Activated naive CD4-positive, alpha-beta T cell treated with anti-CD3 and anti-CD28 coated beads, Interleukin-2, amount 10 ng/mL, durations not matched to agents 7 days and 5 days (primary cell): ENCODE measurements around the gene WWTR1.

ENCODE experiments used
- CTCF ChIA-PET: fragments of 350-600 bp; sonication (Branson Sonifier 250); formaldehyde crosslinking; loops from one replicate; lab custom pipeline; 2021; ENCODE audit warnings: antibody characterized with exemption; lab: Charles Lee
- DNase-seq: peaks from one replicate; pipeline ENCODE4 v3.0.0-alpha.2; 2020
- H3K27ac Mint-ChIP-seq: one replicate; pipeline ENCODE4 v1.8.0; 2021; ENCODE audit warnings: mild to moderate bottlenecking, moderate library complexity, mixed read lengths
- H3K27me3 Mint-ChIP-seq: one replicate; pipeline ENCODE4 v1.8.0; 2021; ENCODE audit warnings: mild to moderate bottlenecking, mixed read lengths
- H3K36me3 Mint-ChIP-seq: one replicate; pipeline ENCODE4 v1.8.0; 2021; ENCODE audit warnings: mixed read lengths
- H3K4me1 Mint-ChIP-seq: one replicate; pipeline ENCODE4 v1.8.0; 2021; ENCODE audit warnings: mixed read lengths
- H3K4me3 Mint-ChIP-seq: one replicate; pipeline ENCODE4 v1.8.0; 2021; ENCODE audit warnings: mild to moderate bottlenecking, moderate library complexity, mixed read lengths
- H3K9me3 Mint-ChIP-seq: one replicate; pipeline ENCODE4 v1.8.0; 2021; ENCODE audit warnings: mixed read lengths

WWTR1 gene

DNA sequence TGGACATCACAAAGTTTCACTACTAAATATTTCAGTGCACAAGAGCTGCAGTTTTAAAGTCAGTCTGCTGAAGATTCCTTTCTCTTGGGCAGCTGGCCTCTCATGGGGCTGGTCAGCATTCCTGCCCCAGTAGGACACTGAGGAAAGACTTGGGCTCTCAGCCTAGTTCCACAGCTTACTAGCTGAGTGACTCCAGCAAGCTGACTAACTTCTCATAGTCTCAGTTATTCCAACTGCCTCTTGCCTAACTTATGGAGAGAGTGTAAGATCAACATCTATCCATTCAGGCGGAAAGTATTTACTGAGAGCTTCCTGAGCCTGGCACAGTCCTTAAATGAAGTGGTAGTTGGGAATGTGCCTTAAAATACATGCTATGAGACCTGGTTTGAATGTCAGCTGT is 156.3 kb downstream of the WWTR1 start:
- CTCF ChIA-PET = no interaction called here
- H3K27ac Mint-ChIP-seq = no peak overlapping the region
- H3K4me1 Mint-ChIP-seq = no peaks in the 10 kb centered on the region
- DNase-seq = no peak
- no peaks in the 10 kb centered on the region for H3K36me3 Mint-ChIP-seq
- H3K27me3 Mint-ChIP-seq = peaks cover 20% of the 10 kb centered on the region
- no peak overlapping the region for H3K4me3 Mint-ChIP-seq
- no peaks in the 10 kb centered on the region for H3K9me3 Mint-ChIP-seq

DNA sequence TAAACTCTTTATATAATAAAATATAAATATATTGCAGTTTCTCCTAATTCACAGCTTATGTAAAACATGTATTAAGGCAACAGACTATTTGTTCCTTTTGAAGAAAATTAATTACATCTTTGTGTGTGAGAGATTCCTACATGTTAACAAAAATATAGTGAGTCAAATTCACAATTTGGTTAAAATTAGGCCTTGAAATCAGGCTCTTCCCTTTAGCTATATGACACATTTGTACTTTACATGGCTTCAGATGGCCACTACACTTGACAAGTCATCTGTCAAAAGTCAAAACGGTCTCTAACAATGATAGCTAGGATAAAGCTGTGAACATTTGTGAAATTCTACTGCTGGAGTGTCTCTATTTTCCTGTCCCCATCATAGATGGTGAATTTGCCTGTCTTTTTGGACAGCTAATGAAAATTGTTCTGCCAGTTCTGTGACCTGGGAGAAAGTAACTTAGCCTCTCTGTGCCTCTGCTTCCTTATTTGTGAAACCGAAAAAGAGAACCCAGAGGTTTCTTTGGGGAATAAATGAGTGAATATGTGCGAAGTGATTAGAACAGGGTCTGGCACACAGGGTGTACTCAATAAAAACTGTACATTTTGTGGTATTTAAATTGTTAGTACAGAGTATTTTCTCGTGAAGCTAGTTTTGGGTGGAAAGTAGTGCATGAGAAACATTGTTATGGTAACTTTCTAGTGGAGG is 159.7 kb downstream of the WWTR1 start:
- no peak overlapping the region for H3K27ac Mint-ChIP-seq
- no peaks in the 10 kb centered on the region for H3K9me3 Mint-ChIP-seq
- CTCF ChIA-PET = interaction anchor here (0.8 to 1.6 kb wide), 3 partner anchors 10 to 310 kb away, joined by 3 to 5 read pairs (median 3); no protein-coding TSS in a partner anchor
- H3K4me1 Mint-ChIP-seq = no peaks in the 10 kb centered on the region
- no peak overlapping the region for H3K4me3 Mint-ChIP-seq
- no peak for DNase-seq
- H3K27me3 Mint-ChIP-seq = peaks cover 33% of the 10 kb centered on the region
- no peaks in the 10 kb centered on the region for H3K36me3 Mint-ChIP-seq

DNA sequence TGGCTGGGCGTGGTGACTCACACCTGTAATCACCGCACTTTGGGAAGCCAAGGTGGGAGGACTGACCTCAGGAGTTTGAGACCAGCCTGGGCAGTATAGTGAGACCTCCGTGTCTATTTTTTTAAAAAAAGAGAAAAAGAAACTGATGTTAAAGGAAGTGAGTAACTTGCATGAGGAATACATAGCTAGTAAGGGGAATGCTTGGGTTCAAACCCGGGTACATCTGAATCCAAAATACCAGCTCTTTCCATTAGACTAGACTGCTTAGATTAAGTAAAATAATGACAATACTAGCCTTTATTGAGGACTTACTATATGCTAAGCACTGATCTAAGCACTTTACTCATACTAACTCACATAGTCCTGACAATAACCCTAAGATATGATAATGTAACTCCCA is 160.9 kb downstream of the WWTR1 start:
- H3K4me1 Mint-ChIP-seq = no peaks in the 10 kb centered on the region
- no peaks in the 10 kb centered on the region for H3K36me3 Mint-ChIP-seq
- DNase-seq = no peak
- no peak overlapping the region for H3K27ac Mint-ChIP-seq
- H3K4me3 Mint-ChIP-seq = no peak overlapping the region
- no peaks in the 10 kb centered on the region for H3K9me3 Mint-ChIP-seq
- peaks cover 34% of the 10 kb centered on the region for H3K27me3 Mint-ChIP-seq
- CTCF ChIA-PET = interaction anchor here (1.4 to 1.9 kb wide), 4 partner anchors 9 to 311 kb away, joined by 3 to 5 read pairs (median 4); no protein-coding TSS in a partner anchor

DNA sequence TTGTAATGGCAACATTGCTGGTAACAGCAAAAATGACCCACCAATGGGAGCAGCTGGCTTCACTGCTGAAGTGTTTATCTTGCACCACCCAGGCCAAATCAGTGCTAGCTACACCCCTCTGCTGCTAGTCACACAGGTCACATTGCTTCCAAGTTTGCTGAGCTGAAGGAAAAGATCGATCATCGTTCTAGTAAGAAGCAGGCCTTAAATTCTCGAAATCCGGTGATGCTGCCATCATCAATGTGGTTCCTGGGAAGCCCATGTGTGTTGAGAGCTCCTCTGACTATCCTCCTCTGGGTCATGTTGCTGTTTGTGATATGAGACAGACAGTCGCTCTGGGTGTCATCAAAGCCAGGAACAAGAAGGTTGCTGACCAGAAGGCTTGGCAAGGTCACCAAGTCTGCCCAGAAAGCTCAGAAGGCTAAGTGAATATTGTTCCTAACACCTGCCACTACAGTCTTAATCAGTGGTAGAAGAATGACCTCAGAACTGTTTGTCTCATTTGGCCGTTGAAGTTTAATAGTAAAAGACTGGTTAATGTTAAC is 162.2 kb downstream of the WWTR1 start:
- no peak overlapping the region for H3K4me3 Mint-ChIP-seq
- CTCF ChIA-PET = interaction anchor here (0.6 to 1.9 kb wide), 4 partner anchors 15 to 540 kb away, joined by 3 to 5 read pairs (median 4); no protein-coding TSS in a partner anchor
- H3K27ac Mint-ChIP-seq = no peak overlapping the region
- no peak for DNase-seq
- no peaks in the 10 kb centered on the region for H3K9me3 Mint-ChIP-seq
- H3K27me3 Mint-ChIP-seq = peaks cover 35% of the 10 kb centered on the region
- no peaks in the 10 kb centered on the region for H3K4me1 Mint-ChIP-seq
- H3K36me3 Mint-ChIP-seq = no peaks in the 10 kb centered on the region

DNA sequence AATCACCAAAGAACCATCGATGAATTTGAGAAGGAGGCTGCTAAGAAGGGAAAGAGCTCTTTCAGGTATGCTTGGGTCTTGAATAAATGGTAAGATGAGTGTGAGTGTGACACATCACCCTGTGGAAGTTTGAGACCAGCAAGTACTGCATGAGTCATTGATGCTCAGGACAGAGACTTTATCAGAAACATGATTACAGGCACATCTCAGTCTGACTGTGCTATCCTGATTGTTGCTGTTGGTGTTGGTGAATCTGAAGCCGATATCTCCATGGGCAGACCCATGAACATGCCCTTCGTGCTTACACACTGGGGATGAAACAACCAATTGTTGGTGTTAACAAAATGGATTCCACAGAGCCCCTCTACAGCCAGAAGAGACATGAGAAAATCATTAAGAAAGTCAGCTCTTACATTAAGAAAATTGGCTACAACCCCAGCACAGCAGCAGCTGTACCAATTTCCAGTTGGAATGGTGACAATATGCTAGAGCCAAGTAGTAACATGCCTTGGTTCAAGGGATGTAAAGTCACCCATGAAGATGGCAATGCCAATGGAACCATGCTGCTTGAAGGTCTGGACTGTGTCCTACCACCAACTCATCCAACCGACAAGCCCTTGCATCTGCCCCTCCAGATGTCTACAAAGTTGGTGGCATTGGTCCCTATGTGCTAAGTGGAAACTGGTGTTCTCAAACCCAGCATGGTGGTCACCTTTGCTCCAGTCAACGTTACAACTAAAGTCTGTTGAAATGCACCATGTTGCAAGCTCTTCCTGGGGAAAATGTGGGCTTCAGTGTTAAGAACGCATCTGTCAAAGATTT is 162.9 kb downstream of the WWTR1 start:
- Mint-ChIP-seq H3K27ac (no peak overlapping the region), H3K27me3 (peaks cover 35% of the 10 kb centered on the region), H3K4me1 (no peaks in the 10 kb centered on the region), H3K4me3 (no peak overlapping the region), H3K9me3 (no peaks in the 10 kb centered on the region), H3K36me3 (no peaks in the 10 kb centered on the region)
- CTCF ChIA-PET = interaction anchor here (0.6 to 1.9 kb wide), 6 partner anchors 15 to 540 kb away, joined by 3 to 5 read pairs (median 3); no protein-coding TSS in a partner anchor
- DNase-seq = no peak

DNA sequence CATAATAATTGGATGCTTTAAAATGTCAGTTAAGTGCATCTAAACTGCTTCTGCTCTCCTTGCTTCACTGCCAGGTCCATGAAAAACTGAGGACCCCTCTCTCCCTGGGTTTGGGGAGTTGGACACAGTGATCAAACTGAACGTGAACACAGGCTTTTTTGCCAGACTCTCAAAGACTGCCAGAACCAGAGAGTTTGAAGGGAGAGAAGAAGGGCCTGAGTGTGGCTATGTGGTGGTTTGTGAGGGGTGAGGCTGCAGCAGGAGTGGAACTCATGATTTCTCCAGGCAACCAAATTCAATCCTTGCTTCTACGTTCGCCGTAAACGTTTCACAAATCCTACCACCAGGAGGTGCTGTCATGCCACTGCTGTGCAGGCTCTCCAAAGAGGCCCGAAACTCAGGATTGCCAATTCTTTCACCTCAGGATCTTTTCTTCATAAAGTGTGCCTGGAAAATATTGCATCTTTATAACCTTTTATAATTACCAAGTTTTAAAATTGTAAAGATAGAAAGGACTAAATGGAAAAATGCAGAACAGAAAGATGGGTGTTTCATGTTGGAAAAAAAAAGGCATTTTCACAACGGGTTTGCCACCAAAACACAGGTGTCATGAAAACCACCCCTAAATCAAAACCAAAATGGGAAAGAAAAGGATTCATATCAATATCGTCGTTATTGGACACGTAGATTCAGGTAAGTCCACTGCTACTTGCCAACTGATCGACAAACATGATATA is 163.6 kb downstream of the WWTR1 start:
- no peaks in the 10 kb centered on the region for H3K36me3 Mint-ChIP-seq
- no peaks in the 10 kb centered on the region for H3K4me1 Mint-ChIP-seq
- DNase-seq = peak; percentile 54
- H3K4me3 Mint-ChIP-seq = no peak overlapping the region
- no peaks in the 10 kb centered on the region for H3K9me3 Mint-ChIP-seq
- CTCF ChIA-PET = interaction anchor here (0.6 to 1.8 kb wide), 5 partner anchors 17 to 314 kb away, joined by 3 to 8 read pairs (median 3); no protein-coding TSS in a partner anchor
- H3K27ac Mint-ChIP-seq = no peak overlapping the region
- H3K27me3 Mint-ChIP-seq = peaks cover 38% of the 10 kb centered on the region

DNA sequence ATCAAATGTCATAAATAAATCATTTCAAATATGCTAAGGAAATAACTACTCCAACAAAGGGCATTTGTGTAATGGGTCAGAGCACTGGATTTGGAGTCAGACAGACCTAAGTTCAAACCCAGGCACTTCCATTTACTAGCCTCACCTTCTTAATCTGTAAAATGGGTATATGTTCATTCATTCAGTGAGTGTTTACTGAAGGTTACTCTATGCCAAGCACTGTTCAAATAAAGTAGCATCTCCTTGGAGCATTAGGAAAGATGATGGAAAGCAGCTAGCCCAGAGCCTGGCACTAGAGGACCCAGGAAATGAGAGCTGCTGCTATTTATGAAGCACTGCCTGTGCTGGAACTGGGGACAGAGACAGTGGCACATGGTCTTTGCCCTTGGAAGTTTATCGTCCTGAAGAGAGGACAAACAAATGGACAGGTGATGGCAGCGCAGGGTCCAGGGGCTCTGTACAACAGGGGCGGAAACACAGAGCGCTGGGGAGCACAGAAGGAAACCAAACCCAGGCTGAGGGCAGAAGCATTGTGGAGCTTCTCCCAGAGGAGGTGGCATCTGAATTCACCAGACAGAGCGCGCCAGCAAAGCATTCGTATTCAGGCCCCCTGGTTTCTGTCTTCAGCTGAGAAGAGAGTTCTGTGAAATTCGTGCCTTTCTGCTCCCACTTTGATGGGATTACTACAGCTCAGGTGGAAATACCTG is 164.4 kb downstream of the WWTR1 start:
- CTCF ChIA-PET = interaction anchor here (0.9 to 1.8 kb wide), 2 partner anchors 9 to 315 kb away, joined by 3 to 8 read pairs; no protein-coding TSS in a partner anchor
- H3K9me3 Mint-ChIP-seq = no peaks in the 10 kb centered on the region
- H3K36me3 Mint-ChIP-seq = no peaks in the 10 kb centered on the region
- H3K27me3 Mint-ChIP-seq = peaks cover 35% of the 10 kb centered on the region
- H3K27ac Mint-ChIP-seq = no peak overlapping the region
- no peaks in the 10 kb centered on the region for H3K4me1 Mint-ChIP-seq
- DNase-seq = no peak
- H3K4me3 Mint-ChIP-seq = no peak overlapping the region

DNA sequence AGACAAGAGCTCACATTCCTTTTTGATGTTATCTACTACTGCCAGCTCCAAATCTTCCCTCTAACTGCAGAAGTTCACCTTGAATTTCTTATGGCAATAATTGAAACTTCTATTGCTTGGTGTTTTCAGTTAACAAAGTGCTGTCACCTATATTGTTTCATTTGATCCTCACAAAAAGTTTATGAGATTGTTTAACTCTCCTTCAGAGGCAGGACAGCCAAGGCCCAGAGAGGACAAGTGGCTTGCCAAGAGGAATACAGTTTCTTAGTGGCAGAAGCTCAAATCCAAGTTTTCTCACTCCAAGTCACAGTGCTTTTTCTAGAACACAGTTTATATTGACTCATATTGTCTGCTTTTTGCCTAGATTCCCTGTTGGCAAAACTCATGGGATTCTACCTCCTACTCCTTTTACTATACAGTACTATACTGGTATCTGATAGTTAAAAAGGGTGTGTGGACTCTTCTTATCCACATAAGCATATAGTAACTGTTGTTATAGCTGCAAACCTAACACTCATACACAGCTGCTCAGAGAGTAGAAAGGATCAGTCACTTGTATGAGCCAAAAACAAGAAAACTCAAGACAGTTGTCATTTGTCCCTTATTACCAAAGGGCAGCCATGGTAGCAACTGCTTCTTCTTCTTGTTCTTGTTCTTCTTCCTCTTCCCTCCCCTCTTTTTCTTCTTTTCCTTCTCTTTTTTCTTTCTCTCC is 167.4 kb downstream of the WWTR1 start:
- no peaks in the 10 kb centered on the region for H3K4me1 Mint-ChIP-seq
- no peak overlapping the region for H3K4me3 Mint-ChIP-seq
- DNase-seq = no peak
- H3K9me3 Mint-ChIP-seq = no peaks in the 10 kb centered on the region
- H3K27ac Mint-ChIP-seq = no peak overlapping the region
- peaks cover 33% of the 10 kb centered on the region for H3K27me3 Mint-ChIP-seq
- CTCF ChIA-PET = interaction anchor here (0.6 to 0.7 kb wide), 2 partner anchors 10 to 17 kb away, joined by 3 read pairs; no protein-coding TSS in a partner anchor
- H3K36me3 Mint-ChIP-seq = no peaks in the 10 kb centered on the region

DNA sequence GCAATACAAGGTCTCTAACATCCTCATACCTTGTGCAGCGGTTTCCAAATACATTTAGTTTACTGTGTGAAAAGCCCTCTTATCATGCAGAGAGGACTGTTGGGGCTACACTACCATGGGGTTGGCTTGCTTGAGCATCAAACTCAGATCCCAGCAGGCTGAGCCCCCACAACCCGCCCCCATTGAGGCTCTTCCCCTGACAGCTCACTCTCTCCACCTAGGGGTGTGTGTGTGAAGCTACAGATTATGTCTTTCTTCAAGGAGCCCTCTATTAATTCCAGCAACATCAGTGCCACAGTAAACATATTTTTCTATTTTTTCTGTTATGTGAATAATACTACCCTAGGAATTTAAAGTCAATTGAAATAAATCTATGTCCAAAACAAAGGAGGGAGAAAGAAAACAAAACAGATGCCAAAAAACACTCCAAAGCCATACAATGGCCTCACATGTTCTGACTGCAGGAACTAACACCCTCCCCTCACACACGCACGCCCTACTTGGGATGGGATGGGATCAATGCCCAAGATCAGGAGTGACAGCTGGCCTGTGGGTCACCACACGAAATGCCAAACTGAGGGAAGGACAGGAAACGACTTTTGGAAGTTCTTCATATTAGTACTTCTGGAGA is 168.7 kb downstream of the WWTR1 start:
- peaks cover 29% of the 10 kb centered on the region for H3K27me3 Mint-ChIP-seq
- H3K4me1 Mint-ChIP-seq = no peaks in the 10 kb centered on the region
- no peaks in the 10 kb centered on the region for H3K36me3 Mint-ChIP-seq
- no peak overlapping the region for H3K4me3 Mint-ChIP-seq
- CTCF ChIA-PET = interaction anchor here (0.6 to 1.3 kb wide), 2 partner anchors 9 to 534 kb away, joined by 3 read pairs; no protein-coding TSS in a partner anchor
- DNase-seq = no peak
- H3K9me3 Mint-ChIP-seq = no peaks in the 10 kb centered on the region
- no peak overlapping the region for H3K27ac Mint-ChIP-seq

DNA sequence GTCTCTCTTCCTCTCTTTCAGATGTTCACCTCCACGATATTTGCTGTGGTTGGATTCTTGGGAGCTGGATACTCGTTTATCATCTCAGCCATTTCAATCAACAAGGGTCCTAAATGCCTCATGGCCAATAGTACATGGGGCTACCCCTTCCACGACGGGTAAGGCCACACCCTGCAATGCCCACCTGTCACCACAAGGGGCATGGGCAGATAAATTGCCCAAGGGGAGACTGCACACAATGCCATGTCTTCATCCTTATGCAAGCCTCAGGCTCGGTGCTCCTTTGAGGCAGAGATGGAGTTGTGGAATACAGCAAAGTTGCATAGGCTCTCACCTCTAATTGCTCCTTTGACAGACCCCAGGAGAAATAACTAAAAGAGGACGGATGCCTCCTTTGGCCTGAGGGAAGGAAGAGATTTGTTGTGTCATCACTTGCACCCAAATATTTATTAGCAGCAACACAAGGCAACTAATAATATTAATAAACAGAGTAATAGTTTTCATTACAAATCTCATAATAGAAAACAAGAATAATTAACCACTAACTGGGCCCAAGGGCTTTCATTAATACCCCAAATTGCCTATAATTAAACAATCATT is 170.1 kb downstream of the WWTR1 start:
- Mint-ChIP-seq H3K4me1 (no peaks in the 10 kb centered on the region), H3K27ac (no peak overlapping the region), H3K36me3 (no peaks in the 10 kb centered on the region), H3K27me3 (peaks cover 22% of the 10 kb centered on the region), H3K4me3 (no peak overlapping the region), H3K9me3 (no peaks in the 10 kb centered on the region)
- CTCF ChIA-PET = interaction anchor here (0.7 to 1.3 kb wide), 3 partner anchors 8 to 27 kb away, joined by 3 read pairs; no protein-coding TSS in a partner anchor
- DNase-seq = peak; percentile 43

DNA sequence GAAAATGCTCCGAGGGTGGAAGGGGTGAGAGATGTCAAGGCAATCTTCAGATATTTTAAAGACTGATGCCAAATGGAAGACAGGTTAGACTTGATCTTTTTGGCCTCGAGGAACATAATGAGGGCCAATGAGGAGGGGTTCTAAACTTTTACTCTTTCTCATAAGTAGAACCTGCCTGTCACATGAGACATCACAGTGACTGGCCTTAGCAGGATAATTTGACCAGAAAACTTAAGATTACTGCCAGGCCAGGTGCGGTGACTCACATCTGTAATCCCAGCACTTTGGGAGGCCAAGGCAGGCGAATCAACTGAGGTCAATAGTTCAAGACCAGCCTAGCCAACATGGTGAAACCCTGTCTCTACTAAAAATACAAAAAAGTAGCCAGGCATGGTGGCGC is 171.1 kb downstream of the WWTR1 start:
- Mint-ChIP-seq H3K9me3 (no peaks in the 10 kb centered on the region), H3K36me3 (no peaks in the 10 kb centered on the region), H3K4me1 (no peaks in the 10 kb centered on the region), H3K27me3 (peaks cover 21% of the 10 kb centered on the region), H3K27ac (no peak overlapping the region), H3K4me3 (no peak overlapping the region)
- no peak for DNase-seq
- CTCF ChIA-PET = interaction anchor here (1.3 kb wide), 1 partner anchor 9 kb away, joined by 4 read pairs; no protein-coding TSS in a partner anchor

DNA sequence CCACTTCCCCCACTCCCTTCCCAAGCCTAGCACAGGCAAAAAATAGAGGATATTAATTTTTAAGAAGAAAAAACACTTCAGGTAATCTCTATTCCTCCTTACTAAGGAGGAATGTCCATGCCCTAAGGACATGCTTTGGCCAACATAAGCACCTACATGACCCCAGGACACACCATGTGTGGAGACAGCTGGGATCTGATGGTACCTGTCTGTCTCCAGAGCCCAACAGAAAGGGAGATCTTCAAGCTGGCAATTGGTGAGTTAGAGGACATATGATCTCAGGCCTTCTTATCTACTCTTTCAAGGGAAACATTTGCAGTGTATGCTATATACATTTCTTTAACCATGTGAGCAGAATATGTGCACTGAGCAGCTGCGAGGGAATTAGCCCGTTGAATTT is 176.3 kb downstream of the WWTR1 start:
- Mint-ChIP-seq H3K9me3 (no peaks in the 10 kb centered on the region), H3K4me1 (no peaks in the 10 kb centered on the region), H3K27me3 (peaks cover 13% of the 10 kb centered on the region), H3K4me3 (no peak overlapping the region), H3K36me3 (no peaks in the 10 kb centered on the region), H3K27ac (no peak overlapping the region)
- CTCF ChIA-PET = interaction anchor here (0.6 kb wide), 1 partner anchor 644 kb away, joined by 3 read pairs; no protein-coding TSS in a partner anchor
- no peak for DNase-seq
